Suprapubic skin (tissue), 3 donors: ENCODE results near the gene RXFP2.
A peak's percentile ranks its signal among the peaks of the same experiment; 100 is the strongest.

Experiments
- CTCF ChIP-seq, 2 donors: fragments of 200-600 bp in 1 of 2; fragments of 450-650 bp in 1 of 2; sonication (generic) in 1 of 2; IDR thresholded peaks; one replicate each; pipeline ENCODE4 v1.5.1; 2016 to 2019; ENCODE audit warnings: antibody characterized with exemption in 2 of 2, mild to moderate bottlenecking in 1 of 2, moderate library complexity in 1 of 2
- POLR2A ChIP-seq, 2 donors: fragments of 450-650 bp; IDR thresholded peaks; one replicate each; pipeline ENCODE4 v1.6.1; 2017; ENCODE audit warnings: antibody characterized with exemption in 2 of 2, mild to moderate bottlenecking in 2 of 2, moderate library complexity in 2 of 2

- TF ChIP-seq CTCF (IDR thresholded peaks at IDR 0.05) (peak; percentile 93 to 94), POLR2A (IDR thresholded peaks at IDR 0.05) (no peak)
Observed at GRCh38 chr13:31742097-31742734, 2.9 kb downstream of the RXFP2 start.
